GM23338 (cell line): ENCODE results near the gene CTNND2. TPM values are rescaled to one million over a fixed set of nuclear protein-coding genes. Genes with fewer than 3 reads are reported as not detected.
A peak's percentile ranks its signal among the peaks of the same experiment; 100 is the strongest.

ENCODE experiments used
- ATAC-seq: fragments of 200-7000 bp; cut with Tn5 transposase; 3 replicates; pipeline ENCODE4 v1.9.1; 2020
- DNase-seq: peaks from one replicate; pipeline ENCODE4 v3.0.0-alpha.2; 2015; ENCODE audit warnings: low spot score
- H2AFZ ChIP-seq: fragments of 200-600 bp; sonication (generic); 2 replicates; pipeline ENCODE4 v1.8.0; 2016; ENCODE audit warnings: antibody characterized with exemption, mild to moderate bottlenecking, moderate library complexity
- H3F3A ChIP-seq: fragments of 200-600 bp; sonication (generic); replicated peaks from 2 replicates; pipeline ENCODE4 v1.8.0; 2017; ENCODE audit warnings: antibody characterized with exemption, mixed run types, low read depth
- H3K27ac ChIP-seq: fragments of 200-600 bp; sonication (generic); 2 replicates; pipeline ENCODE4 v1.6.1; 2016; ENCODE audit warnings: low read depth
- H3K27me3 ChIP-seq: fragments of 200-600 bp; sonication (generic); 2 replicates; pipeline ENCODE4 v1.8.0; 2016; ENCODE audit warnings: mild to moderate bottlenecking, mixed run types, moderate library complexity; ENCODE audit not compliant: insufficient read depth
- H3K36me3 ChIP-seq: fragments of 200-600 bp; sonication (generic); 2 replicates; pipeline ENCODE4 v1.8.0; 2016; ENCODE audit warnings: mild to moderate bottlenecking; ENCODE audit not compliant: insufficient read depth
- H3K4me1 ChIP-seq: fragments of 200-600 bp; sonication (generic); 2 replicates; pipeline ENCODE4 v1.8.0; 2016; ENCODE audit warnings: mild to moderate bottlenecking, moderate library complexity; ENCODE audit not compliant: insufficient read depth
- H3K4me2 ChIP-seq: fragments of 200-600 bp; sonication (generic); 2 replicates; pipeline ENCODE4 v1.7.1; 2017; ENCODE audit warnings: mixed run types
- H3K4me3 ChIP-seq: fragments of 200-600 bp; sonication (generic); 2 replicates; pipeline ENCODE4 v1.6.1; 2016; ENCODE audit warnings: mixed run types
- H3K79me2 ChIP-seq: fragments of 200-600 bp; sonication (generic); replicated peaks from 2 replicates; pipeline ENCODE4 v1.8.0; 2017; ENCODE audit warnings: mild to moderate bottlenecking; ENCODE audit not compliant: insufficient read depth
- H3K9me2 ChIP-seq: fragments of 200-600 bp; sonication (generic); 2 replicates; pipeline ENCODE4 v1.8.0; 2017; ENCODE audit not compliant: insufficient read depth
- H4K20me1 ChIP-seq: fragments of 200-600 bp; sonication (generic); replicated peaks from 2 replicates; pipeline ENCODE4 v1.8.0; 2017; ENCODE audit warnings: mild to moderate bottlenecking; ENCODE audit not compliant: insufficient read depth
- H3K27ac Mint-ChIP-seq: 2 replicates; pipeline ENCODE4 v1.8.0; 2020; ENCODE audit warnings: inconsistent platforms, mild to moderate bottlenecking, moderate library complexity, mixed read lengths
- H3K27me3 Mint-ChIP-seq: 3 replicates; pipeline ENCODE4 v1.8.0; 2022; ENCODE audit warnings: low read depth, mild to moderate bottlenecking, moderate library complexity, mixed read lengths, inconsistent platforms; ENCODE audit not compliant: insufficient read depth, poor library complexity
- H3K36me3 Mint-ChIP-seq: 3 replicates; pipeline ENCODE4 v1.8.0; 2021; ENCODE audit warnings: low read depth, mild to moderate bottlenecking, inconsistent platforms, moderate library complexity, mixed read lengths
- H3K4me1 Mint-ChIP-seq: 3 replicates; pipeline ENCODE4 v1.8.0; 2020; ENCODE audit warnings: mild to moderate bottlenecking, inconsistent platforms, mixed read lengths
- H3K4me3 Mint-ChIP-seq: 3 replicates; pipeline ENCODE4 v1.8.0; 2021; ENCODE audit warnings: moderate library complexity, mild to moderate bottlenecking, inconsistent platforms, mixed read lengths
- H3K9me3 Mint-ChIP-seq: 3 replicates; pipeline ENCODE4 v1.8.0; 2020; ENCODE audit warnings: moderate library complexity, mild to moderate bottlenecking, inconsistent platforms, mixed read lengths
- STAT1 ChIP-seq: IDR thresholded peaks from one replicate; pipeline ENCODE4 v1.6.1; 2016; ENCODE audit warnings: antibody characterized with exemption; ENCODE audit not compliant: unreplicated experiment
- polyA plus RNA-seq: library from polyadenylated mRNA; unstranded; fragments of >200 nt; fragmentation: Nextera tagmentation; extraction: Ambion mirVana; gene quantifications from 2 replicates; pipeline ENCODE4 v1.2.1, GENCODE V29; 2016
- total RNA-seq: library from RNA; depleted of rRNA; stranded (reverse); fragments of >200 nt; shearing (Covaris generic); gene quantifications from 2 replicates; pipeline ENCODE4 v1.2.3, GENCODE V29; 2014
- TF ChIP-seq, protein P1 (sequence below): IDR thresholded peaks from one replicate; pipeline ENCODE4 v1.6.1; 2018; ENCODE audit warnings: antibody characterized with exemption; ENCODE audit not compliant: unreplicated experiment
- TF ChIP-seq, protein P2 (sequence below): fragments of 250-450 bp; sonication (Bioruptor Pico); IDR thresholded peaks from 2 replicates; pipeline ENCODE4 v1.5.0; 2020; ENCODE audit warnings: mild to moderate bottlenecking, moderate library complexity

CTNND2 gene
- total and polyA plus RNA-seq, 2 experiments from 2014 or later = 5.1 to 7.0 TPM

DNA sequence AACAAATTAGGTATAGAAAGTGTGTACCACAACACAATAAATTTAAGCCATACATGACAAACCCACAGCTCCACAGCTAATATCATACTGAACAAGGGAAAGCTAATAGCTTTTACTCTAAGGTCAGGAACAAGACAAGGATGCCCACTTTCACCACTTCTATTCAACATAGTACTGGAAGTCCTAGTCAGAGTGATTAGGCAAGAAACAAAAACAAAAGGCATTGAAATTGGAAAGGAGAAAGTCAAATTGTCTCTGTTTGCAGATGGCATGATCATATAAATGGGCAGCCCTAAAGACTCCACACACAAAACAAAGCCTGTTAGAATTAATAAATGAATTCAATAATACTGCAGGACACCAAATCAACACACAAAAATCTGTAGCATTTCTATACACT is 548.8 kb downstream of the CTNND2 start (continued):
- TF ChIP-seq, protein P1, sequence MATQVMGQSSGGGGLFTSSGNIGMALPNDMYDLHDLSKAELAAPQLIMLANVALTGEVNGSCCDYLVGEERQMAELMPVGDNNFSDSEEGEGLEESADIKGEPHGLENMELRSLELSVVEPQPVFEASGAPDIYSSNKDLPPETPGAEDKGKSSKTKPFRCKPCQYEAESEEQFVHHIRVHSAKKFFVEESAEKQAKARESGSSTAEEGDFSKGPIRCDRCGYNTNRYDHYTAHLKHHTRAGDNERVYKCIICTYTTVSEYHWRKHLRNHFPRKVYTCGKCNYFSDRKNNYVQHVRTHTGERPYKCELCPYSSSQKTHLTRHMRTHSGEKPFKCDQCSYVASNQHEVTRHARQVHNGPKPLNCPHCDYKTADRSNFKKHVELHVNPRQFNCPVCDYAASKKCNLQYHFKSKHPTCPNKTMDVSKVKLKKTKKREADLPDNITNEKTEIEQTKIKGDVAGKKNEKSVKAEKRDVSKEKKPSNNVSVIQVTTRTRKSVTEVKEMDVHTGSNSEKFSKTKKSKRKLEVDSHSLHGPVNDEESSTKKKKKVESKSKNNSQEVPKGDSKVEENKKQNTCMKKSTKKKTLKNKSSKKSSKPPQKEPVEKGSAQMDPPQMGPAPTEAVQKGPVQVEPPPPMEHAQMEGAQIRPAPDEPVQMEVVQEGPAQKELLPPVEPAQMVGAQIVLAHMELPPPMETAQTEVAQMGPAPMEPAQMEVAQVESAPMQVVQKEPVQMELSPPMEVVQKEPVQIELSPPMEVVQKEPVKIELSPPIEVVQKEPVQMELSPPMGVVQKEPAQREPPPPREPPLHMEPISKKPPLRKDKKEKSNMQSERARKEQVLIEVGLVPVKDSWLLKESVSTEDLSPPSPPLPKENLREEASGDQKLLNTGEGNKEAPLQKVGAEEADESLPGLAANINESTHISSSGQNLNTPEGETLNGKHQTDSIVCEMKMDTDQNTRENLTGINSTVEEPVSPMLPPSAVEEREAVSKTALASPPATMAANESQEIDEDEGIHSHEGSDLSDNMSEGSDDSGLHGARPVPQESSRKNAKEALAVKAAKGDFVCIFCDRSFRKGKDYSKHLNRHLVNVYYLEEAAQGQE = no peak

- ATAC-seq (peak; percentile 100), DNase-seq (peak; percentile 61)
- Mint-ChIP-seq H3K4me3 (no peak overlapping the region), H3K36me3 (no peaks in the 10 kb centered on the region), H3K4me1 (peaks cover 6% of the 10 kb centered on the region), H3K27ac (peak overlapping the region; percentile 6), H3K27me3 (no peaks in the 10 kb centered on the region), H3K9me3 (no peaks in the 10 kb centered on the region)
- H2AFZ ChIP-seq = no peak overlapping the region
- no peaks in the 10 kb centered on the region for H4K20me1 ChIP-seq
- no peaks in the 10 kb centered on the region for H3K9me2 ChIP-seq
- H3K27me3 ChIP-seq = no peaks in the 10 kb centered on the region
- H3K4me2 ChIP-seq = no peak overlapping the region
- H3K4me3 ChIP-seq = no peak overlapping the region
- TF ChIP-seq STAT1 = no peak
- TF ChIP-seq, protein P2, sequence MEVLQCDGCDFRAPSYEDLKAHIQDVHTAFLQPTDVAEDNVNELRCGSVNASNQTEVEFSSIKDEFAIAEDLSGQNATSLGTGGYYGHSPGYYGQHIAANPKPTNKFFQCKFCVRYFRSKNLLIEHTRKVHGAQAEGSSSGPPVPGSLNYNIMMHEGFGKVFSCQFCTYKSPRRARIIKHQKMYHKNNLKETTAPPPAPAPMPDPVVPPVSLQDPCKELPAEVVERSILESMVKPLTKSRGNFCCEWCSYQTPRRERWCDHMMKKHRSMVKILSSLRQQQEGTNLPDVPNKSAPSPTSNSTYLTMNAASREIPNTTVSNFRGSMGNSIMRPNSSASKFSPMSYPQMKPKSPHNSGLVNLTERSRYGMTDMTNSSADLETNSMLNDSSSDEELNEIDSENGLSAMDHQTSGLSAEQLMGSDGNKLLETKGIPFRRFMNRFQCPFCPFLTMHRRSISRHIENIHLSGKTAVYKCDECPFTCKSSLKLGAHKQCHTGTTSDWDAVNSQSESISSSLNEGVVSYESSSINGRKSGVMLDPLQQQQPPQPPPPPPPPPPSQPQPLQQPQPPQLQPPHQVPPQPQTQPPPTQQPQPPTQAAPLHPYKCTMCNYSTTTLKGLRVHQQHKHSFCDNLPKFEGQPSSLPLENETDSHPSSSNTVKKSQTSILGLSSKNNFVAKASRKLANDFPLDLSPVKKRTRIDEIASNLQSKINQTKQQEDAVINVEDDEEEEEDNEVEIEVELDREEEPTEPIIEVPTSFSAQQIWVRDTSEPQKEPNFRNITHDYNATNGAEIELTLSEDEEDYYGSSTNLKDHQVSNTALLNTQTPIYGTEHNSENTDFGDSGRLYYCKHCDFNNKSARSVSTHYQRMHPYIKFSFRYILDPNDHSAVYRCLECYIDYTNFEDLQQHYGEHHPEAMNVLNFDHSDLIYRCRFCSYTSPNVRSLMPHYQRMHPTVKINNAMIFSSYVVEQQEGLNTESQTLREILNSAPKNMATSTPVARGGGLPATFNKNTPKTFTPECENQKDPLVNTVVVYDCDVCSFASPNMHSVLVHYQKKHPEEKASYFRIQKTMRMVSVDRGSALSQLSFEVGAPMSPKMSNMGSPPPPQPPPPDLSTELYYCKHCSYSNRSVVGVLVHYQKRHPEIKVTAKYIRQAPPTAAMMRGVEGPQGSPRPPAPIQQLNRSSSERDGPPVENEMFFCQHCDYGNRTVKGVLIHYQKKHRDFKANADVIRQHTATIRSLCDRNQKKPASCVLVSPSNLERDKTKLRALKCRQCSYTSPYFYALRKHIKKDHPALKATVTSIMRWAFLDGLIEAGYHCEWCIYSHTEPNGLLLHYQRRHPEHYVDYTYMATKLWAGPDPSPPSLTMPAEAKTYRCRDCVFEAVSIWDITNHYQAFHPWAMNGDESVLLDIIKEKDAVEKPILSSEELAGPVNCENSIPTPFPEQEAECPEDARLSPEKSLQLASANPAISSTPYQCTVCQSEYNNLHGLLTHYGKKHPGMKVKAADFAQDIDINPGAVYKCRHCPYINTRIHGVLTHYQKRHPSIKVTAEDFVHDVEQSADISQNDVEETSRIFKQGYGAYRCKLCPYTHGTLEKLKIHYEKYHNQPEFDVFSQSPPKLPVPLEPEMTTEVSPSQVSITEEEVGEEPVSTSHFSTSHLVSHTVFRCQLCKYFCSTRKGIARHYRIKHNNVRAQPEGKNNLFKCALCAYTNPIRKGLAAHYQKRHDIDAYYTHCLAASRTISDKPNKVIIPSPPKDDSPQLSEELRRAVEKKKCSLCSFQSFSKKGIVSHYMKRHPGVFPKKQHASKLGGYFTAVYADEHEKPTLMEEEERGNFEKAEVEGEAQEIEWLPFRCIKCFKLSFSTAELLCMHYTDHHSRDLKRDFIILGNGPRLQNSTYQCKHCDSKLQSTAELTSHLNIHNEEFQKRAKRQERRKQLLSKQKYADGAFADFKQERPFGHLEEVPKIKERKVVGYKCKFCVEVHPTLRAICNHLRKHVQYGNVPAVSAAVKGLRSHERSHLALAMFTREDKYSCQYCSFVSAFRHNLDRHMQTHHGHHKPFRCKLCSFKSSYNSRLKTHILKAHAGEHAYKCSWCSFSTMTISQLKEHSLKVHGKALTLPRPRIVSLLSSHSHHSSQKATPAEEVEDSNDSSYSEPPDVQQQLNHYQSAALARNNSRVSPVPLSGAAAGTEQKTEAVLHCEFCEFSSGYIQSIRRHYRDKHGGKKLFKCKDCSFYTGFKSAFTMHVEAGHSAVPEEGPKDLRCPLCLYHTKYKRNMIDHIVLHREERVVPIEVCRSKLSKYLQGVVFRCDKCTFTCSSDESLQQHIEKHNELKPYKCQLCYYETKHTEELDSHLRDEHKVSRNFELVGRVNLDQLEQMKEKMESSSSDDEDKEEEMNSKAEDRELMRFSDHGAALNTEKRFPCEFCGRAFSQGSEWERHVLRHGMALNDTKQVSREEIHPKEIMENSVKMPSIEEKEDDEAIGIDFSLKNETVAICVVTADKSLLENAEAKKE (CRISPR knock-in tag) = peak; percentile 17; the same call in 1 of the 2 replicates
- H3K36me3 ChIP-seq = no peaks in the 10 kb centered on the region
- H3F3A ChIP-seq = no peaks in the 10 kb centered on the region
- H3K79me2 ChIP-seq = no peaks in the 10 kb centered on the region
- H3K27ac ChIP-seq = no peak overlapping the region
- H3K4me1 ChIP-seq = no peaks in the 10 kb centered on the region
Measured at GRCh38 chr5:11346336-11346735, 557.9 kb downstream of the CTNND2 start.
